SW 1271 (cell line): ENCODE measurements around the gene SSRP1.
"Not testable (repeated sequence)": the region's sequence is repeated elsewhere in the genome, so short reads cannot be mapped to it uniquely, and the experiment has no call there.

Experiments used
- DNase-seq, 2 experiments: peaks; one replicate each; lab custom pipeline; 2025; lab: John Stamatoyannopoulos, UW

SSRP1 gene

DNA sequence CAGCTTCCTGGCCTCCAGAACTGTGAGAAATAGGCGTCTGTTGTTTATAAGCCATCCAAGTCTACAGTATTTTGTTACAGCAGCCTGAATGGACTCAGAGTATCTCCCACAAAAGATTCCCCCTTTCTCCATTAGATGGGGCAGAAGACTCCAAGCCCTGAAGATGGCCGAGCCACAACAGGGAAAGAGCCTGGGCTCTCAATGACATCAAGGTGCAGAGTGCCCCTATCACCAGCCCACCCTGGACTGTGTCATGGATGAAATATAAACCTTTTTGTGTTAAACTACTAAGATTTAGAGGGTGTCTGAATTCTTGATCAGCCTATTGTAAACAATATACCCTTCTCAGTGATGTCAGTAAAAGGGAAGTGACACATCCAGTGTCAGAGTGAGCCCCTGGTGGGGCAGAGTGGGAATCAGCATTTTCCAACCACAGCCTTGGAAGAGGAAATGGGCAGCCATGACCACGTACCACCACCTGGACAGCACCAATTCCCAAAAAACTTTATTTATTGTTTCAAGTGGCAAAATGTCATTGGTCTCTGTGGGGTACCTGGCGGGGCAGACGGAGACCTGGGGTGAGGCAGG, 36.4 kb downstream of the SSRP1 start:
- no peak for DNase-seq

DNA sequence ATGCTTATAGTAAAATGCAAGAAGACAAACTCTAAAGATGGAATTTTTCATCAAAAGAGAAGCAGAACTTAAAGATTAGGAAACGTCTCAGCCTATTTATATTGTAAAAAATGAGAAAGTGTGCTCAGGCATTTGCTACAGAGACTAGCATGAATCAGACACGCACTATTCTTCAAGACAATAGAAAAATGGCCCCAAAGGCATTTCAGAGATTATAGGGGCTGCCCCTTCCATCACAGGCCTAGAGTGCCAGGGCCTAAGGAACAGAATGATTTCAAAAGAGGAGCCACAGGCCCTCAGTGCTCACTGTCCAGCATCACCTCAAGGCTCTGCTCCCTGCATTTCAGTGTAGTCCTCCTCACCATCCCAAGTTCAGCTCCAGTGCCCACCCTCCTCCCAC, 38.5 kb downstream of the SSRP1 start:
- DNase-seq: no peak

DNA sequence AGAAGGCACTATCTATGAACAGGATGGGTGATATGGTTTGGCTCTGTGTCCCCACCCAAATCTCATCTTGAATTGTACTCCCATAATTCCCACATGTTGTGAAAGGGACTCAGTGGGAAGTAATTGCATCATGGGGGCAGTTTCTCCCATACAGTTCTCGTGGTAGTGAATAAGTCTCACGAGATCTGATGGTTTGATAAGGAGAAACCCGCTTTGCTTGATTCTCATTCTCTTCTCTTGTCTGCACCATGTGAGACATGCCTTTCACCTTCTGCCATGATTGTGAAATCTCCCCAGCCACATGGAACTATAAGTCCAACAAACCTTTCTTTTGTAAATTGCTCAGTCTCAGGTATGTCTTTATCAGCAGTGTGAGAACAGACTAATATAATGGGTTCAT, 39.5 kb downstream of the SSRP1 start:
- not testable (repeated sequence) for DNase-seq

DNA sequence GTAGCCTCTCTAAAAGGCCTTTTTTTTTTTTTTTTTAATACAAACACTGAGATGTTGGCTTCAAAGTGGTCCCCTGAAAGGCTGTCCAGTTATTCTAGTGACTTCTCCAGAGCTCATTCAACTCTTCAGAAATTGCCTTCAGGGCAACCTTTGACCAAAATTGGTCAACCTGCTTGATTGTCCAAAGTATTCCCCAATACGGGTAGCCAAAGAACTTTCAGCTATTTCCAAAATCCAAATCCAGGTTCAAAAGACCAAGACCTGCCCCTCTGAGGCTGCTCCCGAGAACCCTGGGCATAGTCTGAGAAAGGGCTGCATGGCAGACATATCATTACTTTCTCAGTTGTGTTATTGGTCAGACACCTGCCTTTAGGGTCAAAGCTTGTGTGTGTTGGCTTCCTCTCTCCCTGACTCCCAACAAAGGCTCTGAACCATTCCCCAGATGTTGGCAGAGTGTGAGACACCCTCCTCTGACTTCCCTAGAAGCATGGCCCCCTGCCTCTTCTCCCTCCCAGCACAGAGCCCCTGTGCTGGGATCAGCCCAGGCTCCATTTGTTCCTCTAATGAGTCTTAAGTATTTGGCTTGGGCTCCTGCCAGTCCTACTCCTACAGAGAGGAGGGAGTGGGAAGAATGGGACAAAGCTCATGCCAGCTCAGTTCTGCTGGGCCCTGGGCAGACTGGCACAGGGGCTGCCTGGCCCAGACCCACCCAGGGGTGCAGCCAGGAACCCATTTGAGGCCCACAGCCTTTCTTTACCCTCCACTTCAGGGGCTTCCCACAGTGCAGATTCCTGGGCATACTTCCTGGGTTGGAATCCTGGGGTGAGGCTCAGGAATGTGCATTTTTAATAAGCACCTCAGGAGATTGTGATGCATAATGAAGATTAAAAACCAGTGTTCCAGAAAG, 41.2 kb downstream of the SSRP1 start:
- no peak for DNase-seq

DNA sequence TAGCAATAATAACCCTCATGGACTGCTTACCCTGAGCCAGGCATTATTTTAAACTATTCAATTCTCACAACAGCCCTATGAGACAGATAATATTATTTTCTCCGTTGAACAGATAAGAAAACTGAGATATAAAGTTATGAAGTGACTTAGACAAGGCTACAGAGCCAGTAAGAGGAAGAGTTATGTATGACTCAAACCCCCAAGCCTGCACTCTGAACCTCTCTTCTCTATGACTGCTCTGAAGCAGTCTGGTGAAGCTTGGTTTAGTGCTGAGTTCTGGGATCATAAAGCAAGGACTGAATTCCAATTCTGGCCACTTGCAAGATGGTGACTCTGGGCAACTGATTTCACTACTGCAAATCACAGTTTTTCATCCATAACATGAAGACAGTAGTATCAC, 45.4 kb downstream of the SSRP1 start:
- DNase-seq: no peak

DNA sequence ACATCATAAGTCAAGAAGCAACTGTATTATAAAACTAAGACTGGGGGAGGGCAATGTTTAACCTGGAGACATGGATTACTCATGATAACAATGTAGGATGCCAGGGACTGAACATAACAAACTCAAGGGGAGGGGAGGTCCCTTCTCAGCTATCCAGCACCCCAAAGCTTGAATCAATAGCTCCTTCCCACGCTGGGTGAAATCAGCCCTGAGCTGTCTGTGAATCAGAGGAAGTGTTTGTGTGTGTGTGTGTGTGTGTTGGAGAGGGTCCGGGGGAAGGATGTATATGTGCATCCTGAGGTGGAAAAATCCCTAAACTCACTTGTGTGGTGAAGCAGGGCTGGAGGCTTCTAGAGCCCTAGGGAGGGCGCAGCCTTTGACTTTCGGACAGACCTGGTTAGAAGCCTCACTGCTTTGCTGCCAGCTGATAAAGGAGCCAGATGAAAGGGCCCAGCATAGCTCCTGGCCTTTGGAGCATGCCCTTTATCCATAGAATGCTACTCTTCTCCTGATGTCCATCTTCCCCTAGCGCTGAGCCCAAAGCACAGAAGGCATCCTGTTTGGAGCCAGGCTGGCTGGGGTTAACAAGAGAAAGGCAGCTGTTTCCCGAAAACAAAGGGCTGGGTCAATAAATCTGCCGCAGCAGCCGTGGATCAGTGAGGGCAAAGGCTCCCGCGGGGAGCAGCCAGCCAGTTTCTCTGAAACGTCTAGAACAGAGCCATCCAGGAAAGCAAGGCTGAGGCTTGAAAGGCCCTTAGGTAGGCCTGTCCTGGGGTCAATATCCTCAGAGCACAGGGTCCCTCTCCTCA, 46.7 kb downstream of the SSRP1 start:
- DNase-seq: no peak

DNA sequence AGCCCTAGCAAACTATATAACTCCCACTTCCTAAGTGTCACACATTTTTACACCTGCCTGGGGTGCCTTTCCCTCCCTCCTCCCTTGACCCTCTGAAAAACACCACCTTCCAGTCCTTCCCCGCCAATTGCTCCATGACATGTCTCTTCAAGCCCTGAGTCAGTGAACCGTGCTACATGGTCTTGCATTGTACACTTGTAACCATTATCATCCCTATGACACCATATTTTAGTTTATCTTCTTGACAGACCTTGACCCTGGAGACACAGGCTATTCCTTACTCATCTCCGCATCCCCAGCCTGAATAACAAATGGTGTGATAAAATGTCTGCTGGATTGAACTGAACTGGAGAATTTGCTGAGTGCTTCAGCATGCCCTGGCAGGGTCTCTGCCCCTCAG, 47.8 kb downstream of the SSRP1 start:
- DNase-seq: no peak

DNA sequence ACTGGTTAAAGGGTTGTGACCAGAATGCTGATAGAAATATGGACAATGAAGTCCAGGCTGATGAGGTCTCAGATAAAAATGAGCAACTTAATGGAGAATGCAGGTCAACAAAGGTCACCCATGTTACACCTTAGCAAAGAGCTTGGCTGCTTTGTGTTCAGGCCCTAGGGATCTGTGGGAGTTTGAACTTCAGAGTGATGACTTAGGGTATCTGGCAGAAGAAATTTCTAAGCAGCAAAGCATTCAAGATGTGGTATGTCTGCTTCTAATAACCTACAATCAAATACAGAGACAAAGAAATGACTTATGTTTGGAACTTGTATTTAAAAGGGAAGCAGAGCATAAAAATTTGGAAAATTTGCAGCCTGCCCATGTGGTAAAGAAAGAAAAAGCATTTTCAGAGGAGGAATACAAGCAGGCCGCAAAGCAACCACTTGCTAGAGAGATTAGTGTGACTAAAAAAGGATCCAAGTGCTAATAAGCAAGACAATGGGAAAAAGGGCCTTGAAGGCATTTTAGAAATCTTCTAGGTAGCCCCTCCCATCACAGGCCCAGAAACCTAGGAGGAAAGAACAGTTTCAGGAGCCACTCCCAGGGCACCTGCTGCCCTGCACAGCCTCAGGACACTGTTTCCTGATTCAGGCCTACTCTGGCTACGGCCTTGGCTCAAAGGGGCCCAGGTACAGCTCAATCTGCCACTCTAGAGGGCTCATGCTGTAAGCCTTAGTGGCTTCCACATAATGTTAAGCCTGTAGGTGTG, 52.3 kb downstream of the SSRP1 start:
- DNase-seq: no peak

DNA sequence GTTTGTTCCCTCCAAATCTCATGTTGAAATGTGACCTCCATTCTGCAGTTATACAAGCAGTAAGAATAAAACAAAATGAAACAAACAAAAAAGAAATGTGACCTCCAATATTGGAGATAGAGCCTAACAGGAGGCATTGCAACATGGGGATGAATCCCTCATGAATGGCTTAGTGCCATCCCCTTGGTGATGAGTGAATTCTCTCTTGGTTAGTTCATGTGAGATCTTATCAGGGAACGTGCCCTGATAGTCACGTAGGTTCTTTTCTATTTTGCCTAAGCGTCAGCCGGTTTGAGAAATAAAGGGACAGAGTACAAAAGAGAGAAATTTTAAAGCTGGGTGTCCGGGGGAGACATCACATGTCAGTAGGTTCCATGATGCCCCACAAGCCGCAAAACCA, 54.1 kb downstream of the SSRP1 start:
- not testable (repeated sequence) for DNase-seq

DNA sequence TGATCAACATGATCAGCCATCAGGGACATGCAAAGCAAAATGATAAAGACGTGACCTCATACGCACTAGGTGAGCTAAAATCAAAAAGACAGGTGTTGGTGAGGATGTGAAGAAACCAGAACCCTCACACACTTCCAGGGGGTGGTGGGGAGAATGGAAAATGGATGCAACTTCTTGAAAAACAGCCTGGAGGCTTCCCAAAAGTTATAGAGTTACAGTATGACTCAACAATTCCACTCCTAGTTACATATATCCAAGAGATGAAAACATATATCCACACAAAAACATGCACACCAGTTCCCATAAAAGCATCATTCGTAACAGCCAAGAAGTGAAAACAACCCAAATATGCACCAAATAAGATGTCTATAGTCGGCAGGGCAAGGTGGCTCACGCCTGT, 56.6 kb downstream of the SSRP1 start:
- no peak for DNase-seq

DNA sequence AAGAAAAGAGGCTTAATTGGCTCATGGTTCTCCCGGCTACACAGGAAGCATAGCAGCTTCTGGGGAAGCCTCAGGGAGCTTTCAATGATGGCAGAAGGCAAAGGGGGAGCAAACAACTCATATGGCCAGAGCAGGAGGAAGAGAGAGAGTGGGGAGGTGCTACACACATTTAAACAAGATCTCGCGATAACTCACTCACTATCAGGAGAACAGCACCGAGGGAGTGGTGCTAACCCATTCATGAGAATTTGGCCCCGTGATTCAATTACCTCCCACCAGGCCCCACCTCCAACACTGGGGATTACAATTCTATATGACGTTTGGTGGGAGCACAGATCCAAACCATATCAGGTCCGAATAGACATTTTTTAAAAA, 57.0 kb downstream of the SSRP1 start:
- no peak for DNase-seq

DNA sequence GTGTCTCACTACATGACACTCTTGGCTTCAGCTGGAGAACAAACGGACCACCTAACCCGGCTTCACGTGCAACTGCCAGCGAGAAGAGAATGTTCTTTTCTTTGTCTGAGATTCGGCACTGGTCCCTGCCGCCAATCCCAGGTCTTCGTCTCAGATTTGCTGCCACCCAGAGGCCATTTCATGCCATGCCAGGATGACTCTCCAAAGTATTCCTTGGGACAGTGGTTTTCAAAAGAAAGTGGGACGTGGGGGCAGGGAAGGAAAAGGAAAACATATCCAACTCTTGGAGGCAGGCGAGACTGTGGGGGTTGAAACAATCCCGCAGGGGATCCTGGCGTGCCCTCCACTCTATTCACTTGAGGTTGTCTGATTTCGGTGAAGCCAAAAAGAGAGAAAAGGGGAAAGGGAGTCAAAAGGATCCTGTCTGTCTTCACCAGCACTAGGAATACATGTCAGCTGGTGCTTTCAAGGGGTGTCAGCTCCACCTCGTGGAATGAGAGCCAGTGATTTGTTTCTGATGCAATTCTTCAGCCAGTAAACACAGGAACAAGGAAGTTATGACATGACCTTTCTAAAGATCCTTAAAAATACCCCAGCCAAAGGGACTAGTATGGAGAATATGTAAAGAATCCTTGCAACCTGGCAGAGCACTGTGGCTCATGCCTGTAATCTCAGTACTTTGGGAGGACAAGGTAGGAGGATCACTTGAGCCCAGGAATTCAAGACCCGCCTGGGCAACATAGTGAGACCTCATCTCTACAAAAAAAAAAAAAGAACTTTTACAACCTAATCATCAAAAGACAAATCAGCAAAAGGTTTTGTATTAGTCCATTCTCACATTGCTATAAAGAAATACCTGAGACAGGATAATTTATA, 57.6 kb downstream of the SSRP1 start:
- DNase-seq: peak in 1 of 2 experiments; percentile 72

DNA sequence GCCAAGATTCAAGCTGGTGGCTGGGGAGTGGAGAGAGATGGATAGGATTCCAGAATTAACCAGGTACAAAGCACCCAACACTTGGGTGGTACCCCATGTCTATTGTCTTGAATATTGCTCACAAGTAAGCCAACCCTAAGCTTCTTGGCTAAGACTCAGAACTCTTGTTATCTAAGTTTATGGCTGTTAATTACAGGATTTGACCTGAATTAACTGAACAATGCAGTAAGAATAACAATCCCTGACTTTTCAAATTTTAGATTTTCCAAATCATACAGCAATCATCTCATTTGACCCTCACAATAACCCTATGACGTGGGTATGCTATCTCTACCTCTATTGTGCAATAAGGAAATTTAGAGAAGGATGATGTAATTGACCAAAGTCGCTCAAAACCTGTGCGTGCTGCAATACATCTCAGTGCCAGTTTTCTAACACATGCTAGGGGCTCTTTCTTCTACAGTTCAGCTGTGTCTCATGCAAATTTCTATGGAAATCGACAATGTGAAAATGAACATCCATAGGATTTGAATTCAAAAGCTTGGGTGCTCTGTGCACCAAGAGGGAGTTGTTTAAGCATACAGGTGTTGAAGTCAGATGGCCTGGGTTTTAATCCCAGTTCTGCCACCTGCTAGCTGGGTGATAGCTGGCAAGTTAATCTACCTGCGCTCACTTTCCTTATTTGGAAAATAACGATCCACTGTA, 58.6 kb downstream of the SSRP1 start:
- no peak for DNase-seq

DNA sequence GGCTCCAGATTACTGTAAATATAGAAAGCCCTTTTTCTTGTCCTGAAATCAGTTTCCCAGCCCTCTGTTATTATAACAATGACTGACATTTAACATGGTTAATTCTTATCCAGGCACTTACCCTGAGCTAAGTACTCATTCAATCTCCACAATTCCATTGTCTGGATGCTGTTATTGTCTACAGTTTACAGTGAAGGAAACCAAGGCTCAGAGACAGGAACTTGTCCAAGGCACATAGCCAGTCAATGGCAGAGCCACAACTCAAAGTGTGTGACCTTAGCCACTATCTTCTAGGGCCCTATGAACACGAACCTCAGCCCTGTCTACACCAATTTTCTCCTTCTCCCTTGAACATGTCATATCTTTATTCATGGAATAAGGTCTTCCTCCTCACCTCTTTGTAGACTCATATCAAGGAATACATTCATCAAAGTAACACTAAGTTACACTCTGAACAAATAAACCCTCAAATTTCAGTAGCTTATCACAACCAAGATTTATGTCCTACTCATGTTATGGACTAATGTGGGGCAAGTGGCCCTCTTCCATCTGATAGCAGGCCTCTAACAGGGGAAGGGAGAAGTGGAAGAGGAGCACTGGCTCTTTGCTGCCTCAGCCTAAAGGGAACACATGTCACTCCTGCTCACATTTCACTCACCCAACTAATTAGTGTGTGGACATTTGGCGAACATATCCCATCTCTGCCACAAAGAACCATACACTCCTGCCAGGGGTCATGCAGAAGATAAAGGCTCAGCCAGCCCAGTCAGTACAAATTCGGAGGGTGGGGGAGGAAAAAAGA, 59.3 kb downstream of the SSRP1 start:
- no peak for DNase-seq
